PC-9 (cell line): ENCODE results near the gene BRI3.

Experiments used
- EZH2 ChIP-seq: fragments of 200-600 bp; sonication (generic); IDR thresholded peaks from 2 replicates; pipeline ENCODE4 v1.8.0; 2017; ENCODE audit warnings: antibody characterized with exemption, low read depth
- TF ChIP-seq, protein P1 (sequence below): fragments of 200-600 bp; sonication (generic); conservative IDR thresholded peaks from 2 replicates; pipeline ENCODE4 v1.6.1; 2017; ENCODE audit warnings: mixed run types, antibody characterized with exemption, mild to moderate bottlenecking, moderate library complexity

DNA sequence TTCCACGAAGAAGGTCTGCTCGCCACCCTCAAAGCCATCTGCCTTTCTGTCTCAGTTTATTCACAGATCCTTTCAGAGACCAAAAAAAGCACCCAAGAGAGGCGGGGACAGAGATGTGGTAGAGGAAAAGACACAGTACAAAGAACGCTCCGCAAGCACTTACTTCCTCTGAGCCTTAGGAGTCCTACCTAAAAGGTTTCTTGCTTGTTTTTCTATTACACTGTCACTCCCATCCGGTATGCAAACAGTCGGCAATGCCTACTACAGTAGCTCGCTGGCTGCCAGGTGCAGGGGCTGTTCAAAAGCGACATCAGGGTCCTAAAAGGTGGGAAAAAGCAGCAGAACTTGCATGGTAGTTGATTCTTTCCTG is 30.3 kb upstream of the BRI3 start:
- TF ChIP-seq EZH2 = no peak
- TF ChIP-seq, protein P1, sequence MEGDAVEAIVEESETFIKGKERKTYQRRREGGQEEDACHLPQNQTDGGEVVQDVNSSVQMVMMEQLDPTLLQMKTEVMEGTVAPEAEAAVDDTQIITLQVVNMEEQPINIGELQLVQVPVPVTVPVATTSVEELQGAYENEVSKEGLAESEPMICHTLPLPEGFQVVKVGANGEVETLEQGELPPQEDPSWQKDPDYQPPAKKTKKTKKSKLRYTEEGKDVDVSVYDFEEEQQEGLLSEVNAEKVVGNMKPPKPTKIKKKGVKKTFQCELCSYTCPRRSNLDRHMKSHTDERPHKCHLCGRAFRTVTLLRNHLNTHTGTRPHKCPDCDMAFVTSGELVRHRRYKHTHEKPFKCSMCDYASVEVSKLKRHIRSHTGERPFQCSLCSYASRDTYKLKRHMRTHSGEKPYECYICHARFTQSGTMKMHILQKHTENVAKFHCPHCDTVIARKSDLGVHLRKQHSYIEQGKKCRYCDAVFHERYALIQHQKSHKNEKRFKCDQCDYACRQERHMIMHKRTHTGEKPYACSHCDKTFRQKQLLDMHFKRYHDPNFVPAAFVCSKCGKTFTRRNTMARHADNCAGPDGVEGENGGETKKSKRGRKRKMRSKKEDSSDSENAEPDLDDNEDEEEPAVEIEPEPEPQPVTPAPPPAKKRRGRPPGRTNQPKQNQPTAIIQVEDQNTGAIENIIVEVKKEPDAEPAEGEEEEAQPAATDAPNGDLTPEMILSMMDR = 0 out of 2 replicates have a peak, but pooled peaks have one; percentile 14
